Measurements from ENCODE around the gene TSPAN12.

Gene TSPAN12

GRCh38 chr7:120738816-120739215 is 119.1 kb downstream of the TSPAN12 start:
- DNase-seq: no peak
